Measurements from ENCODE around the gene INPP5D.

The INPP5D gene

DNA sequence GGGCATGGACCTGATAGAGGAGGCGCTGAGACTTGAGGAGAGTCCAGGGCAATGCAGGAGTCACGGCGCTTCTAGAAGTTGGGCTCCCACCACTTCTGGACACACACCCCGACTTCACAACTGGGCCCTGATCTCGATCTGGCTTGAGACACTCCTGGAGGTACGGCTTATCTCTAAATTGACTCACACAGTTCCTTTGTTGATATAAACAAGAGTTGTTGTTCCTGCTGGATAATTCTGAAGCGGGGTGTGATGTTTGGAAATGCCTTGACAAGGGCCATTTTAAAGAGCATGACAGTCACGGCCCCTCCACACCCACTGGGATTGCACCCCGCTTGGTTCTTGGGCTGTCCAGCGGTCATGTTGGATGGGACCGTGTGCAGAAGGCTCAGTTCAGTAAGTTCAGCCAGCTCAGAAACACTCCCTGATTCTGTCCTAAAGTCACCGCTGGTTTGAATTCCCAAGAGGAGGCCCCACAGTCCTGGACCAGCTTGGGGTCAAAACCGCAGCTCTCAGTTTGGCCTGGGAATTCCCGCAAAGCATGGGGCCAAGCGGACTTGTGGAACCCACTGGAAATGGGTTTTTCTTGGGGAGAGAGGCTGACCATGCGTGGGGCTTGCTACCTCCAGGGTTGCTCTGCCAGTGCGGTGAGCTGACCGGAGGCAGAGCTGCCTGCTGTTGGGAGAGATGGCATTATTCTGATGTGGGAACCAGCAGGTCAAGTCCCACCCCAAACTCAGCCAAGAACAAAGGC is 37.0 kb upstream of the INPP5D start:
- H3K4me3 ChIP-seq (replicated peaks; ENCODE audit: low read depth, low read length), result no peak overlapping the region
- TF ChIP-seq, protein P1, sequence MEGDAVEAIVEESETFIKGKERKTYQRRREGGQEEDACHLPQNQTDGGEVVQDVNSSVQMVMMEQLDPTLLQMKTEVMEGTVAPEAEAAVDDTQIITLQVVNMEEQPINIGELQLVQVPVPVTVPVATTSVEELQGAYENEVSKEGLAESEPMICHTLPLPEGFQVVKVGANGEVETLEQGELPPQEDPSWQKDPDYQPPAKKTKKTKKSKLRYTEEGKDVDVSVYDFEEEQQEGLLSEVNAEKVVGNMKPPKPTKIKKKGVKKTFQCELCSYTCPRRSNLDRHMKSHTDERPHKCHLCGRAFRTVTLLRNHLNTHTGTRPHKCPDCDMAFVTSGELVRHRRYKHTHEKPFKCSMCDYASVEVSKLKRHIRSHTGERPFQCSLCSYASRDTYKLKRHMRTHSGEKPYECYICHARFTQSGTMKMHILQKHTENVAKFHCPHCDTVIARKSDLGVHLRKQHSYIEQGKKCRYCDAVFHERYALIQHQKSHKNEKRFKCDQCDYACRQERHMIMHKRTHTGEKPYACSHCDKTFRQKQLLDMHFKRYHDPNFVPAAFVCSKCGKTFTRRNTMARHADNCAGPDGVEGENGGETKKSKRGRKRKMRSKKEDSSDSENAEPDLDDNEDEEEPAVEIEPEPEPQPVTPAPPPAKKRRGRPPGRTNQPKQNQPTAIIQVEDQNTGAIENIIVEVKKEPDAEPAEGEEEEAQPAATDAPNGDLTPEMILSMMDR (IDR thresholded peaks at IDR 0.05; ENCODE audit: low read length, missing control alignments), result no peak
- DNase-seq (ENCODE audit: low read depth), result no peak

DNA sequence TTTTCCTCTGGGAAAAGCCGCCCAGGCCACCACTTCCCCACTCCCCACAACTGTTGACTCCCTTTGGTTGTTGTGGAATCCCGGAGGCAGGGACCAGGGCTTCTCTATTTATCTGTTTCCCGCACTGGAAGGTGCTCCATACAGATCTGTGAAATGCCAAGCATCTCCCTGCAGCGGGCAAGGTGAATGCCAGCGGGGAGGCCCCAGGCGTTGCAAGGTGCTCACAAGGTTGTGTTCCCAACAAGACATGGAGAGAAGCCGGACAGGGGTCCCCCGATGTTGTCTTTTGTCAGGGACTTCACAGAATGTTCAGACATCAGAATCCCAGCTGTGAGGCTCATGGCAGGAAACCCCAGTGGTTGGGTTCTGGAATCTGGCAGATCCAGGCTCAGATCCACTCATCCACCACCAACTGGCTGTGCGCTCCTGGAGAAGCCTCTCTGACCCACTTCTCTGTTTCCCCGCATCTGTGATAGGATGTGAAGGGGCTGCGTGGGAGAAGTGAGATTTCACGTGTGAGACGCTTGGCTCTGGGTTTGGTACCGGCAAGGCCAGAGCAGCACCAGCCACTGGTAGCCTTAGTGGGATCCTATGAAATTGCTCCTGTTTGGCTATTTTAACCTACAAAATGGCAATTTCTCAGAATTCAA is 36.3 kb upstream of the INPP5D start:
- no peak for DNase-seq (ENCODE audit: low read depth)
- TF ChIP-seq, protein P1 (IDR thresholded peaks at IDR 0.05; ENCODE audit: low read length, missing control alignments), result no peak
- no peak overlapping the region for H3K4me3 ChIP-seq (replicated peaks; ENCODE audit: low read depth, low read length)

DNA sequence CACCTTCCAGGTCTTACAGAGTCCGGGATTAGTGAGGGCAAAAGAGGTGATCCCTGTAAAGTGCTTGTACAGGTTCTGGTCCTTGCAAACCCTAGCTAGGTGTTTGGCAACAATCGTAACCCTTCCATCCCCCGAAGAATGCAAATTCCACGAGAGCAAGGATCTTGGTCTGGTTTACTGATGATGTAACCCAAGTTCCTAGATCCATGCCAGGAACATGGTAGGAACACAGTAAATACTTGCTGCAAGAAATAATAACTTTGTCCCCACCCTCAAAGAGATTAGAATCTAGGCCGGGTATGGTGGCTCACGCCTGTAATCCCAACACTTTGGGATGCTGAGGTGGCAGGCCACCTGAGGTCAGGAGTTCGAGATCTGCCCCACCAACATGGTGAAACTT is 34.4 kb upstream of the INPP5D start:
- TF ChIP-seq, protein P1 (IDR thresholded peaks at IDR 0.05; ENCODE audit: low read length, missing control alignments), result no peak
- no peak for DNase-seq (ENCODE audit: low read depth)
- no peak overlapping the region for H3K4me3 ChIP-seq (replicated peaks; ENCODE audit: low read depth, low read length)

DNA sequence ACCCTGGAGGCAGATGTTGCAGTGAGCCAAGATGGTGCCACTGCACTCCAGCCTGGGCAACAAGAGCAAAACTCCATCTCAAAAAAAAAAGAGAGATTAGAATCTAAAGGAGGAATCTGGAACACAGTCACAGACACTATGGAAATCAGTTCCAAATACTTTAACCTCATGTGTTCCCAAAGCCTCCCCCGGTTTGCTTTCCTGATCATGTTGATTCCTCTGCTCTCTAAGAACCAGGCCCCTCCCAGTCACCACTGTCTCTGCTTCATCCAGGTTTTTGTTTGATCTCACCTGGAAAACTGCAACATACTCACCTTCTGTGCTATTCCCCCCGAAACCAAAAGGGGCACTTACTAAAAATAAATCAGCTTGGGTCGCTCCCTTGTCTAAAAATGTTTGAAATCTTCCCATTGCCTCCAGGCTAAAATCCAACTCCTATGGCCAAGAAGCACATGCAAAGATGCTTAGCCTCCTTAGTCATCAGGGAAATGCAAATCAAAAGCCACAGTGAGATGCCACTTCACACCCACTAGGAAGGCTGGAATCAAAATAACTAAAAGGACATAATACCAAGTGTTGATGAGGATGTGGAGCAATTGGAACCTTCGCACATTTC is 33.8 kb upstream of the INPP5D start:
- DNase-seq (ENCODE audit: low read depth), result peak; percentile 35

DNA sequence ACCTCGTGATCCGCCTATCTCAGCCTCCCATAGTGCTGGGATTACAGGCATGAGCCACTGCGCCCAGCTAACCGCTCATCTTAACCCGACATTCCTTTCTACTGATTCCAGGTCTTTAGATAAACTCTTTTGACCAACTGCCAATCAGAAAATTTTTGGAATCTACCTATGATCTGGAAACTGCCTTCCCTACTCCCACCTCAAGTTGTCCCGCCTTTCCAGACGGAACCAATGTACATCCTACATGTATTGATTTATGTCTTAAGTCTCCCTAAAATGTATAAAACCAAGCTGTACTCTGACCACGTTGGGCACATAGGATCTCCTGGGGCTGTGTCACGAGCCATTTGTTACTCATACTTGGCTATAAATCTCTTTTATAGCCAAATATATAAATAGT is 30.8 kb upstream of the INPP5D start:
- TF ChIP-seq, protein P1 (IDR thresholded peaks at IDR 0.05; ENCODE audit: low read length, missing control alignments), result no peak
- H3K4me3 ChIP-seq (replicated peaks; ENCODE audit: low read depth, low read length), result no peak overlapping the region
- no peak for DNase-seq (ENCODE audit: low read depth)

More for the DNA sequence above, 33.8 kb upstream of the INPP5D start:
- TF ChIP-seq, protein P1 (IDR thresholded peaks at IDR 0.05; ENCODE audit: low read length, missing control alignments), result no peak
- H3K4me3 ChIP-seq (replicated peaks; ENCODE audit: low read depth, low read length), result no peak overlapping the region

DNA sequence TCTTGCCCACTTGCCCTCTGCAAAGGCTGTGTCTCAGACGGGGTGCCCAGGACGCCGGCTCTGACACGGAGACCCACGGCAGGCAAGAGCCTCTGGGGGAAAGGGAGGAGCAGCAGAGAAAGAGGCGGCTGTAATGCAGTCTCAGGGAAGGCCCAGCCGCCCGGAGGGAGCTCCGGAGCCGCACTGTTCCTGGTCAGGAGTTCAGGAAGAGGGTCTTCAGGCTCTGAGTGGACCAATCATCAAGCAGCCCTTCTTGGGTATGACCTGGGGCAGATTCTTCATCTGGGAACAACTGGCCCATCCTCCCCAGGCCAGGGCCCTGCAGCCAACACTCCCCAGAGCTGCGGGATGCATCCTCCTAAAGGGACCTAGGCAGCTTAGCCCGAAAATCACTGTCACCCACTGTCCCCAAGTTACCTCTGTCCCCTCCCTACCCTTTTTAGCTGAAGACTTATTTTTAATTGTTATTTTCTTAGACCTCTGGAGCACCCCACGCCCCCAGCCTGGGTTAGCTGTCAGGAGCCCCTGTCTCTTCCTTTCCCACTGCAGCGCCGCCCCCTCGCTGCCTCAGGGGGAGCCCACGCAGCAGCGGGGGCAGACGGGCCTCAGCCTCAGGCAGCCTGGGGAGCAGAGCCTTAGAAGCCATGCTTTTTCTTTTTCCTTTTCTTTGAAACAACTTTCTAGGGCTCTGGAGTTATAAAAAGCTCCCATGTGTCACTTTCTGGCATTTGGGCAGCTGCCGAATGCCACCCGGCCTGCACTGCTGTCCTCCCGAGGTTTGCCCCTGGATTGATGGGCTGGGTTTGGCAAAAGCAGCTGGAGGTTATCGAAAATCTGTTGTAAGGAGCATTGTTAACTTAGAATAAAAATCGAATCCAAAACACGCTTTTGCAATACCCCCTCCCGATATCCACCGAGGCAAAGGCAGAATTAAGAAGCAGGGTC is 28.3 kb upstream of the INPP5D start:
- H3K4me3 ChIP-seq (replicated peaks; ENCODE audit: low read depth, low read length), result no peak overlapping the region
- TF ChIP-seq, protein P1 (IDR thresholded peaks at IDR 0.05; ENCODE audit: low read length, missing control alignments), result no peak
- no peak for DNase-seq (ENCODE audit: low read depth)
